ENCODE measurements around the gene SLC25A22. TPM values are rescaled to one million over a fixed set of nuclear protein-coding genes. Genes with fewer than 3 reads are reported as not detected.

The SLC25A22 gene
- total and polyA plus RNA-seq, 4 donors, result 10.6 to 38.2 (median 27.5) TPM

- Histone ChIP-seq H3K4me1 (ENCODE audit: control insufficient read depth in 5 of 5, insufficient read depth in 5 of 5, low read length in 5 of 5) (peaks cover 0 to 63% (median 35%) of the 10 kb centered on the region in 5 donors), H3K36me3 (ENCODE audit: control insufficient read depth in 4 of 4, insufficient read depth in 4 of 4, low read length in 4 of 4) (peaks cover 0 to 25% (median 2%) of the 10 kb centered on the region in 4 donors), H3K4me3 (peak overlapping the region; percentile 24), H3K9ac (ENCODE audit: insufficient read depth in 1 of 2, low read length in 2 of 2) (no peak overlapping the region), H3K9me3 (ENCODE audit: control insufficient read depth in 4 of 4, insufficient read depth in 3 of 4, low read length in 3 of 4) (peaks cover 0 to 3% (median 0%) of the 10 kb centered on the region in 4 donors), H3K27me3 (ENCODE audit: control insufficient read depth in 3 of 3, insufficient read depth in 3 of 3, low read length in 2 of 3) (peaks cover 0 to 24% (median 19%) of the 10 kb centered on the region in 3 donors), H3K27ac (ENCODE audit: low read depth in 1 of 2, low read length in 1 of 2) (peak overlapping the region; percentile 41 to 84)
- 4 to 8% methylated on average over 40 to 66 of the region's 66 CpGs for WGBS, 2 donors
- ATAC-seq (ENCODE audit: insufficient read depth, low FRiP score) (no peak), DNase-seq (no peak)
- no peak for TF ChIP-seq CTCF (IDR thresholded peaks at IDR 0.05; ENCODE audit: control extremely low read depth, extremely low read depth)
Observed at GRCh38 chr11:827146-827896, 29.2 kb upstream of the SLC25A22 start.

GRCh38 chr11:826836-827145 lies 28.7 kb upstream of the SLC25A22 start:
- no peak for TF ChIP-seq CTCF (IDR thresholded peaks at IDR 0.05; ENCODE audit: control extremely low read depth, extremely low read depth)
- Histone ChIP-seq H3K36me3 (ENCODE audit: control insufficient read depth in 4 of 4, insufficient read depth in 4 of 4, low read length in 4 of 4) (peaks cover 0 to 31% (median 2%) of the 10 kb centered on the region in 4 donors), H3K27me3 (ENCODE audit: control insufficient read depth in 3 of 3, insufficient read depth in 3 of 3, low read length in 2 of 3) (peaks cover 0 to 22% (median 19%) of the 10 kb centered on the region in 3 donors), H3K4me3 (peak overlapping the region; percentile 24), H3K4me1 (ENCODE audit: control insufficient read depth in 5 of 5, insufficient read depth in 5 of 5, low read length in 5 of 5) (peaks cover under 1 to 57% (median 35%) of the 10 kb centered on the region in 5 donors), H3K27ac (ENCODE audit: low read depth in 1 of 2, low read length in 1 of 2) (peak overlapping the region; percentile 41 to 84), H3K9ac (ENCODE audit: insufficient read depth in 1 of 2, low read length in 2 of 2) (no peak overlapping the region), H3K9me3 (ENCODE audit: control insufficient read depth in 4 of 4, insufficient read depth in 3 of 4, low read length in 3 of 4) (peaks cover 0 to 3% (median 0%) of the 10 kb centered on the region in 4 donors)
- WGBS, 2 donors, result 0 to 1% methylated on average over 22 of the region's 22 CpGs
- ATAC-seq (ENCODE audit: insufficient read depth, low FRiP score) (no peak), DNase-seq (no peak)

- DNase-seq, result no peak
- peaks cover 0 to 3% (median 0%) of the 10 kb centered on the region in 4 donors for H3K9me3 ChIP-seq (ENCODE audit: control insufficient read depth in 4 of 4, insufficient read depth in 3 of 4, low read length in 3 of 4)
- H3K9ac ChIP-seq (ENCODE audit: insufficient read depth in 1 of 2, low read length in 2 of 2), result no peak overlapping the region
- no peak for ATAC-seq (ENCODE audit: insufficient read depth, low FRiP score)
- peaks cover 0 to 18% (median 18%) of the 10 kb centered on the region in 3 donors for H3K27me3 ChIP-seq (ENCODE audit: control insufficient read depth in 3 of 3, insufficient read depth in 3 of 3, low read length in 2 of 3)
- H3K4me3 ChIP-seq, result no peak overlapping the region
- H3K4me1 ChIP-seq (ENCODE audit: control insufficient read depth in 5 of 5, insufficient read depth in 5 of 5, low read length in 5 of 5), result peaks cover 4 to 53% (median 35%) of the 10 kb centered on the region in 5 donors
- no peak overlapping the region for H3K27ac ChIP-seq (ENCODE audit: low read depth in 1 of 2, low read length in 1 of 2)
- peaks cover 0 to 33% (median 2%) of the 10 kb centered on the region in 4 donors for H3K36me3 ChIP-seq (ENCODE audit: control insufficient read depth in 4 of 4, insufficient read depth in 4 of 4, low read length in 4 of 4)
- WGBS, 2 donors, result 63 to 71% methylated on average over 9 of the region's 9 CpGs
- TF ChIP-seq CTCF (IDR thresholded peaks at IDR 0.05; ENCODE audit: control extremely low read depth, extremely low read depth), result no peak
Observed at GRCh38 chr11:826227-826621, 28.1 kb upstream of the SLC25A22 start.

Data from lung (tissue), 12 donors.